Keratinocyte (primary cell): Measurements from ENCODE around the gene PTPRN2.

Experiments used
- EZH2 ChIP-seq: IDR thresholded peaks from one replicate; pipeline ENCODE4 v1.6.1; 2012; ENCODE audit warnings: inconsistent platforms, mild to moderate bottlenecking, low read length, moderate library complexity
- TF ChIP-seq, protein P1 (sequence below), 3 experiments: IDR thresholded peaks in 1 of 3; conservative IDR thresholded peaks in 1 of 3; optimal IDR thresholded peaks in 1 of 3; 2 replicates in 2 of 3; 3 replicates in 1 of 3; pipeline versions ENCODE3 to v1.5.1; 2011; ENCODE audit warnings: low read length in 3 of 3, mild to moderate bottlenecking in 3 of 3, moderate library complexity in 2 of 3, control low read depth in 1 of 3, inconsistent platforms in 1 of 3; ENCODE audit not compliant: insufficient read depth in 2 of 3; ENCODE audit errors: extremely low read depth in 1 of 3

- TF ChIP-seq, protein P1, sequence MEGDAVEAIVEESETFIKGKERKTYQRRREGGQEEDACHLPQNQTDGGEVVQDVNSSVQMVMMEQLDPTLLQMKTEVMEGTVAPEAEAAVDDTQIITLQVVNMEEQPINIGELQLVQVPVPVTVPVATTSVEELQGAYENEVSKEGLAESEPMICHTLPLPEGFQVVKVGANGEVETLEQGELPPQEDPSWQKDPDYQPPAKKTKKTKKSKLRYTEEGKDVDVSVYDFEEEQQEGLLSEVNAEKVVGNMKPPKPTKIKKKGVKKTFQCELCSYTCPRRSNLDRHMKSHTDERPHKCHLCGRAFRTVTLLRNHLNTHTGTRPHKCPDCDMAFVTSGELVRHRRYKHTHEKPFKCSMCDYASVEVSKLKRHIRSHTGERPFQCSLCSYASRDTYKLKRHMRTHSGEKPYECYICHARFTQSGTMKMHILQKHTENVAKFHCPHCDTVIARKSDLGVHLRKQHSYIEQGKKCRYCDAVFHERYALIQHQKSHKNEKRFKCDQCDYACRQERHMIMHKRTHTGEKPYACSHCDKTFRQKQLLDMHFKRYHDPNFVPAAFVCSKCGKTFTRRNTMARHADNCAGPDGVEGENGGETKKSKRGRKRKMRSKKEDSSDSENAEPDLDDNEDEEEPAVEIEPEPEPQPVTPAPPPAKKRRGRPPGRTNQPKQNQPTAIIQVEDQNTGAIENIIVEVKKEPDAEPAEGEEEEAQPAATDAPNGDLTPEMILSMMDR (optimal IDR thresholded peaks at IDR 0.05 in 1 of 3, IDR thresholded peaks at IDR 0.05 in 1 of 3, conservative IDR thresholded peaks at IDR 0.05 in 1 of 3; ENCODE audit: extremely low read depth in 1 of 3, insufficient read depth in 2 of 3, low read length in 3 of 3) = no peak
- no peak for TF ChIP-seq EZH2
These were observed 311.8 kb downstream of the PTPRN2 start for GRCh38 chr7:158275711-158276413.
